Activated naive CD4-positive, alpha-beta T cell treated with anti-CD3 and anti-CD28 coated beads, Interleukin-2, amount 50 U/mL, for 24 hours (primary cell): Measurements from ENCODE around the gene RNF126.
"Not testable (repeated sequence)": the region's sequence is repeated elsewhere in the genome, so short reads cannot be mapped to it uniquely, and the experiment has no call there.

ENCODE experiments used
- H3K27ac Mint-ChIP-seq: one replicate; pipeline ENCODE4 v1.8.0; 2021; ENCODE audit warnings: mild to moderate bottlenecking, mixed read lengths
- H3K27me3 Mint-ChIP-seq: one replicate; pipeline ENCODE4 v1.8.0; 2021; ENCODE audit warnings: mixed read lengths
- H3K36me3 Mint-ChIP-seq: one replicate; pipeline ENCODE4 v1.8.0; 2021; ENCODE audit warnings: mixed read lengths
- H3K4me1 Mint-ChIP-seq: one replicate; pipeline ENCODE4 v1.8.0; 2021; ENCODE audit warnings: mixed read lengths
- H3K4me3 Mint-ChIP-seq: one replicate; pipeline ENCODE4 v1.8.0; 2021; ENCODE audit warnings: mild to moderate bottlenecking, mixed read lengths
- H3K9me3 Mint-ChIP-seq: one replicate; pipeline ENCODE4 v1.8.0; 2021; ENCODE audit warnings: mixed read lengths

The RNF126 gene

GRCh38 chr19:662962-663681, at the start of gene RNF126:
RNF126 (minus strand) TSS chr19:663214; CDS start chr19:663121, 93 bp downstream.
- no peaks in the 10 kb centered on the region for H3K9me3 Mint-ChIP-seq
- peaks cover 32% of the 10 kb centered on the region for H3K4me1 Mint-ChIP-seq
- H3K4me3 Mint-ChIP-seq = peak within 1 kb of the TSS; percentile 97
- H3K27ac Mint-ChIP-seq = peak within 1 kb of the TSS; percentile 93
- no peaks in the 10 kb centered on the region for H3K36me3 Mint-ChIP-seq
- H3K27me3 Mint-ChIP-seq = no peaks in the 10 kb centered on the region

DNA sequence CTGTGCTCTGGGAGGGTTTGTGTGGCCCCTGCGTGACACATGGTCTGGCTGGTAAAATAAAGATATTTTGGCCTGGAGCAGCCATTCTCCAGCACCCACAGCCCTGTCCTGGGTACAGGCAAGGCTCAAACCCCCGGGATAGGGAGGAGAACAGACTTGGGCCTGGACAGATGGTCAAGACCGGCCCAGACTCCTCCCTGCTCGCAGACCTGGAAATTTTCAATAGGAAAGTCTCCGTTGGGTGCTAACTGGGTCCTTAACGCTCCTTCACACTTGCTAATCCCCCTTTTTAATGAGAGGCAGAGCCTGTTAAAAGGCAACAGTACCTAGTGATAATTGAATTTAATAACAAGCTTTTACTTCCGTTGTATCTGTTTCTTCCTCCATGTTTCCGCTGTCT, 48.2 kb upstream of the RNF126 start:
- H3K36me3 Mint-ChIP-seq = peaks cover 3% of the 10 kb centered on the region
- H3K27ac Mint-ChIP-seq = no peak overlapping the region
- no peak overlapping the region for H3K4me3 Mint-ChIP-seq
- peaks cover 11% of the 10 kb centered on the region for H3K27me3 Mint-ChIP-seq
- H3K9me3 Mint-ChIP-seq = peaks cover 7% of the 10 kb centered on the region
- H3K4me1 Mint-ChIP-seq = no peaks in the 10 kb centered on the region

GRCh38 chr19:710767-711166, 47.8 kb upstream of the RNF126 start:
- Mint-ChIP-seq H3K27ac (no peak overlapping the region), H3K9me3 (peaks cover 6% of the 10 kb centered on the region), H3K27me3 (peaks cover 11% of the 10 kb centered on the region), H3K4me3 (peak overlapping the region; percentile 15), H3K36me3 (peaks cover 3% of the 10 kb centered on the region), H3K4me1 (no peaks in the 10 kb centered on the region)

GRCh38 chr19:709965-710571, 47.1 kb upstream of the RNF126 start:
- no peak overlapping the region for H3K4me3 Mint-ChIP-seq
- no peak overlapping the region for H3K27ac Mint-ChIP-seq
- H3K27me3 Mint-ChIP-seq = peaks cover 9% of the 10 kb centered on the region
- no peaks in the 10 kb centered on the region for H3K9me3 Mint-ChIP-seq
- no peaks in the 10 kb centered on the region for H3K36me3 Mint-ChIP-seq
- no peaks in the 10 kb centered on the region for H3K4me1 Mint-ChIP-seq

- H3K4me1 Mint-ChIP-seq = no peaks in the 10 kb centered on the region
- no peak overlapping the region for H3K27ac Mint-ChIP-seq
- H3K27me3 Mint-ChIP-seq = peaks cover 9% of the 10 kb centered on the region
- no peak overlapping the region for H3K4me3 Mint-ChIP-seq
- H3K9me3 Mint-ChIP-seq = no peaks in the 10 kb centered on the region
- no peaks in the 10 kb centered on the region for H3K36me3 Mint-ChIP-seq
These were observed 46.4 kb upstream of the RNF126 start for GRCh38 chr19:709196-709964.

DNA sequence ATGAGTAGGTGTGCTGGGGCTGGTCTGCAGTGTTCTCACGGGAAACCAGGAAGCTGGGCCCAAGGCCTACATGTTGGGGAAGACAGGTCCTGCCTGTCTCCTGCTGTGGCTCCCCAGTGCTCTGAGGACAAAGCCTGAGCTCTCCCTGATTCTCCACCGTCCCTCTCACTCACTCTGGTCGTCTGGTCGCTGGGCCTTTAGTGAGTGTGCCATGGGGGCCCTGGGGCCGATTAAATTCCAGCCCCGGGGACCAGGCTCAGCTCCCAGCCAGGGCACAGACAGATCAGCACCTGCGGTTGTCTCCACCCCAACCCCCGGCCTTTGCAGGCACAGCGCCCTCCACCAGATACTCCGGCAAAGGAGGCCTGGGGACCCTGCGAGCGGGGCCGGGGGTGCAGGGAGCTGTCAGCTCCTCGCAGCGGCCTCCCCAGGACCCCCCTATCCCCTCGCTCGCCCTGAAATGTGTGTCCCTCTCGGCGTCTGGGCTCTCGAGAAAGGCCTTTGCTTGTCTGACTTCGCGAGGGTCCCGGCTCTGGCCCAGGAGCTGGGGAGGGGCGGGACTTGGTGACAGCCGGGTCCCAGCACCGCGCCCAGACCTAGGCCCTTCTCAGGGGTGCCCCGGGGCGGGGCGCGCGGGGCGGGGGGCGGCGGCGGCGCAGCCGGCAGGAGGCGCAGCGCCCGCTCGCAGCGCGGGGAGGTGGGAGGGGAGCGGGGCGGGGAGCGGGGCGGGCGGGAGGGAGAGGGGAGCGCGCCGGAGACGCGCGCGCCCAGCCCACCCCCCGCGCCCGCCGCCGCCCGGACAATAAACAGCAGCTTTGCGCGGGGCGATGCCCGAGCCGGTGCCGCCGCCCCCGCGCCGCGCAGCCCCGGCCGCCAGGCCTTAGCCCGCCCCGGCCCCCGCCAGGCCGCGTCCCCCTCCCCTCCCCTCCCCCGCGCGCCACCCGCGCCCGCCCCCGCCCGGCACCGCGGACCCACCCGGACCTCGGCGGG, 45.4 kb upstream of the RNF126 start, which contains the start of gene PALM:
Gene PALM (plus strand): TSS at position 782 of the 990 bp plus-strand sequence. CDS start 212 bp downstream, outside the sequence.
- H3K27me3 Mint-ChIP-seq = peaks cover 9% of the 10 kb centered on the region
- no peaks in the 10 kb centered on the region for H3K9me3 Mint-ChIP-seq
- no peaks in the 10 kb centered on the region for H3K36me3 Mint-ChIP-seq
- no peak within 1 kb of the TSS for H3K27ac Mint-ChIP-seq
- H3K4me1 Mint-ChIP-seq = no peaks in the 10 kb centered on the region
- peak within 1 kb of the TSS; percentile 68 for H3K4me3 Mint-ChIP-seq

- Mint-ChIP-seq H3K4me3 (no peak overlapping the region), H3K4me1 (peaks cover 4% of the 10 kb centered on the region)
These were observed 41.4 kb upstream of the RNF126 start for GRCh38 chr19:704447-704741.

GRCh38 chr19:703651-704446, 40.8 kb upstream of the RNF126 start:
- H3K4me3 Mint-ChIP-seq = no peak overlapping the region
- H3K36me3 Mint-ChIP-seq = no peaks in the 10 kb centered on the region
- H3K27ac Mint-ChIP-seq = no peak overlapping the region
- H3K4me1 Mint-ChIP-seq = peaks cover 4% of the 10 kb centered on the region
- H3K27me3 Mint-ChIP-seq = peaks cover 5% of the 10 kb centered on the region
- no peaks in the 10 kb centered on the region for H3K9me3 Mint-ChIP-seq

More at GRCh38 chr19:704447-704741, 41.4 kb upstream of the RNF126 start:
- no peak overlapping the region for H3K27ac Mint-ChIP-seq
- H3K9me3 Mint-ChIP-seq = no peaks in the 10 kb centered on the region
- H3K36me3 Mint-ChIP-seq = no peaks in the 10 kb centered on the region
- peaks cover 5% of the 10 kb centered on the region for H3K27me3 Mint-ChIP-seq

DNA sequence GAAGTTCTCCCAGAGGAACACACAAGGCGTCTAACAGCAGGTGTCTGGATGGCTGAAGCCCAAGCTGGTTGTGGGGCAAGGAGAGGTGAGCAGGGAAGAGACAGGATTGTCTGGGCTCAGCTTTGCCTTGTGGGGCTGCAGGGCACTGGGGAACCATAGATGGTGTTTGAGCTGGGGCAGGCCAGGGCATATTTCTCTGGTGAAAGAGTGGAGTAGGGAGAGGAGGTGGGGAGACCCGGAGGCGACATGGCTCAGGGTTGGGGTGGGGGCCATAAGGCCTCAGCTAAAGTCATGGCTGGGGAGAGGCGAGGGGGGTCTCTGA, 40.3 kb upstream of the RNF126 start:
- Mint-ChIP-seq H3K4me1 (peaks cover 4% of the 10 kb centered on the region), H3K36me3 (no peaks in the 10 kb centered on the region), H3K4me3 (peak overlapping the region; percentile 51), H3K27me3 (peaks cover 5% of the 10 kb centered on the region), H3K27ac (no peak overlapping the region), H3K9me3 (no peaks in the 10 kb centered on the region)

- H3K36me3 Mint-ChIP-seq, H3K4me1 Mint-ChIP-seq, H3K27me3 Mint-ChIP-seq, H3K27ac Mint-ChIP-seq, H3K9me3 Mint-ChIP-seq: not testable (repeated sequence)
- peak overlapping the region; percentile 51 for H3K4me3 Mint-ChIP-seq
These were observed 39.8 kb upstream of the RNF126 start for GRCh38 chr19:702847-703246.

GRCh38 chr19:699885-700284, 36.9 kb upstream of the RNF126 start:
- H3K9me3 Mint-ChIP-seq, H3K4me3 Mint-ChIP-seq, H3K27me3 Mint-ChIP-seq, H3K4me1 Mint-ChIP-seq, H3K36me3 Mint-ChIP-seq, H3K27ac Mint-ChIP-seq: not testable (repeated sequence)

GRCh38 chr19:698529-698928, 35.5 kb upstream of the RNF126 start:
- H3K4me1 Mint-ChIP-seq, H3K9me3 Mint-ChIP-seq, H3K36me3 Mint-ChIP-seq, H3K4me3 Mint-ChIP-seq, H3K27ac Mint-ChIP-seq, H3K27me3 Mint-ChIP-seq: not testable (repeated sequence)

- H3K36me3 Mint-ChIP-seq = no peaks in the 10 kb centered on the region
- H3K27ac Mint-ChIP-seq = no peak within 1 kb of the TSS
- no peaks in the 10 kb centered on the region for H3K9me3 Mint-ChIP-seq
- peaks cover 1% of the 10 kb centered on the region for H3K27me3 Mint-ChIP-seq
- no peaks in the 10 kb centered on the region for H3K4me1 Mint-ChIP-seq
- H3K4me3 Mint-ChIP-seq = no peak within 1 kb of the TSS
These were observed 32.4 kb upstream of the RNF126 start, which contains the start of gene PRSS57 for GRCh38 chr19:695352-695949. PRSS57 (minus strand) TSS chr19:695452; CDS start chr19:695430, 22 bp downstream.
